HG03460 (cell line): ENCODE data around the gene MPV17.
"Not testable (repeated sequence)": the region's sequence is repeated elsewhere in the genome, so short reads cannot be mapped to it uniquely, and the experiment has no call there.

Experiments used
- ATAC-seq: cut with Tn5 transposase; IDR thresholded peaks from one replicate; pipeline ENCODE4 v1.9.1; 2021; ENCODE audit not compliant: unreplicated experiment

The MPV17 gene

DNA sequence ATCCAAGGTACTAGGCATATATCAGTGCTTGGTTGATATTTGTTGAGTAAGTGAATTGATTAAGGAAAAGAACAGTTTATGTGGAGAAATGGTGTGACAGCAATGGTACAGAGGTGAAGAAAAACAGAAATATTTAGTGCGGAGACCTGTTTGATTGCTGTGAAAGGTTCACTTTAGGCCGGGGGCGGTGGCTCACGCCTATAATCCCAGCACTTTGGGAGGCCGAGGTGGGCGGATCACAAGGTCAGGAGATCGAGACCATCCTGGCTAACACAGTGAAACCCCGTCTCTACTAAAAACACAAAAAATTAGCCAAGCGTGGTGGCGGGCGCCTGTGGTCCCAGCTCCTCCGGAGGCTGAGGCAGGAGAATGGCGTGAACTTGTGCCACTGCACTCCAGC is 54.6 kb downstream of the MPV17 start:
- not testable (repeated sequence) for ATAC-seq

DNA sequence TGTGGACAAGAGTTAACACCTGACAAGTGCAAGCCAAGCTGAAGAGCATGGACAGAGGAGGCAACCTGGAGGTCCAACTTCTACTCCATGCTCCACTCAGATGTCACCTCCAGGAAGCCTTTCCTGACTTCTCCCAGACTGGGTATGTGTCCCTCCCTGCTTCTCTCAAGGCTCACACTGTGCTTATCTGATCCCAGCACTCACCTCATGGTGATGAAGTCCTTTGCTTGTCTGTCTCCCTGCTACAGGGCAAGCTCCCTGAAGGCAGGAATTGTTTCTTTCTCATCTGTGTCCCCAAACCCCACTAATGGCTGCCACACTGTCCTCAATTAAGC is 57.4 kb downstream of the MPV17 start:
- no peak for ATAC-seq

DNA sequence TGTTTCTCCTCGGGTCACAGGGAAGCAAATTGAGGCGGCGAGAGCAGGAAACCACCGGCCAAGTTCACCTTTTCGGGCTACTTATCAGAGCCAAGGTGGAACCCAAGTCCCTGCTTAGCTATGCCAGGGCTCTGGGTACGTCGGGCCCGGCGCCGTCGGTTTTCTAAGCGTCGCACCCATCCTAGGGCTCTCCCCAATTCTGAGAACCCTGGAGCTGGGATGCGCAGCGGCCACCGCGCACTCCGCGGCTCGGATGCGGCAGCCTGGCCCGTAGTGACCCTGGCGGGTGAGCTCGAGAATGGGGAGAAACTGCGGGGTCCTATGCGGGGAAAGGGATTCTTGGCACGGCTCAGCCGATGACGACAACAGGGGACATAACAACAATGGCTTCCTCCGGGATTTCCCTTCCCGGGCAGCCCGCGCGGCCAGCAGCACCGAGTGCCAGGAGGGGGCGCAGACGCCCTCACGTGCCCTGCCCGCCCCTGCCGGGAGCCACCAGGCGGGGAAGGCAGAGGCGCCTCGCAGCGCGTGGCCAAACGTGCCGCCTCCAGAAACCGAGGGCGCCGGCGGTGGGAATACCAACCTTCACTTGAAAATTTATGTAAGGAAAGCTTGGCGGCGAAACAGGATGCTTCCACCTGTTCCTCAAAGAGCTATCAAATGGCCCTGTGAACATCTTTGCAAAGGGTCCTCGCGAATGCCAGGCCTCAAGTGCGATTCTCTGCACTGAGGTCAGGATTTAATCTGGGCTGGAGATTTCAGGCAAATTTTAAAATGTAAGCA is 58.0 kb downstream of the MPV17 start:
- peak; percentile 58 for ATAC-seq

DNA sequence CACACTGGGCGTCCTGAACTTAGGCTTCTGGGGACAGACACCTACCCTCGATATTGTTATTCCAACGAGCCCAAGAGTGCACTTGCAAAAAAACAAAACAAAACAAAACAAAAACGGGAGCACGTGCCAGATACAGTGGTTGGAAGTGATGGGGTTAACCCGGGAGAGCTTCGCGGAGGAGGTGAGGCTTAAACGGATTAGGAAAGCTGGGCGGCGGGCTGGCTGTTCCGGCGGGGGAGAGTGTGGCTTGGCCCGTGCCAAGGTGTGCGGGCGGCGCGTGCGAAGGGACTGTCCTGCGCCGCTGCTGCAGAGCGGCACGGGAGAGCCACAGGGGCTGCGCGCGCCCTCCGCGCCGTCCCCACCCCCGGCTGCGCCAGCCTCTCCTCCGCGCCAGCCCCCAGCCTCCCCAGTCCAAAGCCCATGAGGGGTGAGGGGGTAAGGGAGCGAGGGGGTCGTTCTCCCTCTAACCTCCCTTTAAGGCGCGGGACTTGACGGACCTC is 58.6 kb downstream of the MPV17 start:
- no peak for ATAC-seq

DNA sequence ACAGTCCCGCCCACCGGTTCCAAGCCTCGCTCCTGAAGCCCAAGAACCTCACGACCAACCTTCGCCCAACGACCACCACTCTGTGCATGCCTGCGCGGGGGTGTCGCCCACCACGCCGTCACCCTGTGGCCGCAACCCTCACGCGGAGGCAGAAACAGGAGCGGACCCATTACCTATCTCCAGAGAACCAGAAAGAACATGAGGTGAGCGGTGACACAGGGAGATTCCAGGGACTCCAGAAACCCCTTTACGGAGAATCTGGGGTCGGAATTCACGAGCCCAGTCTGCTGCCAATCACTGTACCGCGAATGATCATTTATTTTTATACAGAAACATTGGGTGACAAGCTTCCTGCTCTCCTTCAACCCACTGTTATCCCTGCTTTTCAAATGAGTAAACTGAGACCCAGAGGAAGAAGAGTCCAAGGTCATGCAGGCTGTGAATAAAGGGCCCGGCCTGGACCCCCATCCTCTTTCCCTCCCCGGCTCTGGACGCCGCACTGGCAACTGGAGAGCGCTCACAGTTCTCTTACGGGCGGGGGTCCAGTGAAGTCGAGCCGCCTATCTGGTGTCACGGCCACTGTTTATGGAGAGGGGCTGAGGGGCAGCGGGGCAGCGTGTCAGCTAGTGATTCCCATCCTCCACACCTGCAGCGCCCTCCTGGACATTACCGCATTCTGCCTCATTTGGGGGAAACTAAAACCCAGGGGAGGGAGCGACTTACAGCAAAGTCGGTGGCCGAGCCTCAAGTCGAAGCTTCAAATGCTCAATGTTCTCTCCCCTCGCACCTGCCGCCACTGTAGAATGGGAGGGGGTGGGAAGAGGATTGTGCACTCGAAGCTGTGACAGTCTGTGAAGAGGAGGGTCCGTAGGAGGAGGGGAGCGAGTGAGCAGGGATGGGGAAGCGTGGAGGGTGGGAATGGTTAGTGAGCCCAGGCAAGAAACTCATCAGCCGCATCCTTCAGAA is 59.3 kb downstream of the MPV17 start:
- ATAC-seq: no peak

DNA sequence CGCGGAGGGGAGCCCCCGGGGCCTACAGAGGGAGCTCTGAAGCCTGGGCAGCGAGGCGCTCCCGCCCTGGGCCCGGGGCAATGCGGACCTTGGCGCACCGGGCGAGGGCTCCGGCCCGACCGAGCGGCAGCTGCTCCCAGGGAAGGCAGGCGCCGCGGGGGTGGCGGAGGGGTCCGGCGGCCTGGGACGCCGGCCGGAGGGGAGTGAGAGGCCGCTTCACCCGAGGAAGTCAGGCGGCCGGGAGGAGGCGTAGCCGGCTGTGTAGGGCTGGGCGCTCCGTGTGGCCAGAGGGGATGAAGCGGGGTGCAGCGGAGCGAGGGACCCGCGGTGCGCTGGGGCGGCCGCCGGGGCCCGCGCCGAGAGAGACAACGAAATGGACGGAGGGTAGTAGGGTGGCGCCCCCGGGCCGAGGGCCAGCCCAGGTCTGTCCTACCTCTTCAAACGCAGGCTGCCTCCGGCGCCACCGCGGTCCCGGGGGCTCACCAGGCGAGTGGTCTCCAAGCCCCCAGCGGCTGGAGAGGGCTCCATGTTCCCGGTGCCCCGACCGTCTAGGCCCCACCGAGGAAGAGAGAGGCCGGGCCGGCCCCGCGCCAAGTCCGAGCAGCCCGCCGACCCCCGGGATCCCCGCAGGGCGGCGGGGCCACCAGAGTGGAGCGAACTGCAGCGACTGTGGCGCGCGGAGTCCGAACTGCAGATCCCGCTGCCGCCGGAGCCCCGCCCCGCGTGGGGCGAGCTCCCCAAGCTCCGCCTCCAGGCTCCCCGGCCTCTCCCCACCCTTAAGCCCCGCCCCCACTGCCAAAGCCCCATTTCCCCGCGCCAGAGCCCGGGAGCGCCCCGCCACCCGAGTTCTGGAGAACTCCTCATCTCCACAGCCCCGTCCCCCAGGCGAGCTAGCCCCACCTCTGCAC is 60.3 kb downstream of the MPV17 start, which contains the start of gene SLC30A3:
Gene SLC30A3, minus strand, starts transcription at position 669 of the 908 bp plus-strand sequence. Its CDS starts 141 bp downstream, at position 528.
- ATAC-seq: no peak

DNA sequence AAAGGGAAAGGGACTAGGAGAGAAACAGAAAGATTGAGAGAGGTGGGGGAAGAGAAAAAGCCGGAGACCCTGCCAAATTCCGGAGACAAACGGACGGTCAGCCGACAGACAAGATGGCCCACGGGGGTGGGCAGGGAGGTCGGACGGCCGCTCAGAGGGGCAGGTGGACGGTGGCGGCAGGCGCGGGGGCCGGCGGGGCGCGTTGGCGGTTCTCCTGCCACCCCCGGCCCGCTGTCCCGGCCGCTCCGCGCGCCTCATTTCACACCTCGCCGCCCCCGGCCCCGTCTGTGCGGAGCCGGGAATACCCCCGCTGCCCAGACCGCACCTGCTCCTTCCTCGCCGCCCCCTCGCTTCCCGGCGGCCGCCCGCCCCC is 61.0 kb downstream of the MPV17 start:
- no peak for ATAC-seq

DNA sequence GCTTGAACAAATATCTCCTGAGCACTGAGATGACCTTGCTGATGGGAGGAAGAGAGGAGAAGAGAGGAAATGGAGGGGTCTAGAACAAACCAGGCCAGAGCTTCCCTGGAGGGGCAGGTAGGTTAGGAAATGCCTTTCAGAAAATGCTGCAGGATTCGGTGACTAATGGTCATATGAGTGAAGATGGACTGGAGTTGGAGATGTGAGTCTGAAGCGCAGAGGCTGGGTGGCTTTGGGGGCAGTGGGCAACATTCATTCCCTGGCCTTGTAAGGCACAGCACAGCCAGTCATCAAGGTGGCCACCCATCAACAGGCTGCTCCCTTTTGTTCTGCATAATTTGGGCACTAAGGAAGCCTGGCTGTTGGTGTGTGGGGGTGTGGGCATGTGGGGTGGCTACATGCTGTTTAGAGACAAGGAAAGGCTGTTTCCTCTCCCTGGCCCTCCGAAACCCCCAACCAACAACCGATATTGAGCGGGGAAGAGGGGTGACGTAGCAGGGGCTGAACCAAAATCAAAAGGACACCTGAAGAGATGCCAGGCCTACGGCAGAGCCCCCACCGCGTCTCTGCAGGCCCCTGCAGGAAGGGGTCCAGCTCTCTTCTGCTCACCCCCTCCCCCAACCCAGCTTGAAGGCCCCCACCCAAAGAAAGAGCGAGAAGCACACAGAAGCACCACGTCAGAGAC is 61.5 kb downstream of the MPV17 start:
- no peak for ATAC-seq
